Measurements from ENCODE around the gene FAM78A. TPM values are rescaled to one million over a fixed set of nuclear protein-coding genes. Genes with fewer than 3 reads are reported as not detected.

The FAM78A gene
- total and polyA plus RNA-seq, 2 of the 8 experiments (the other 6 are each of a cell fraction or from before 2014, with no cell fraction given): 3.1 TPM

- peak overlapping the region; percentile 48; the same call in 1 of the 2 replicates for H3K18ac ChIP-seq (ENCODE audit: extremely low read depth, low read length)
- CTCF ChIA-PET (ENCODE audit: partially characterized antibody): interaction anchor here (0.8 to 2.8 kb wide), 2 partner anchors 97 to 142 kb away, joined by 3 to 17 read pairs; no protein-coding TSS in a partner anchor
- no peak overlapping the region for H3K14ac ChIP-seq (ENCODE audit: insufficient read length)
- no peaks in the 10 kb centered on the region for H4K20me1 ChIP-seq (replicated peaks in 1 of 2; ENCODE audit: control insufficient read depth in 1 of 2, insufficient read depth in 2 of 2, low read length in 2 of 2)
- H2BK12ac ChIP-seq (ENCODE audit: low read depth, low read length): peak overlapping the region; percentile 4; the same call in 1 of the 2 replicates
- H3K9me3 ChIP-seq (ENCODE audit: insufficient read depth in 2 of 2, low read depth in 1 of 2, low read length in 1 of 2): peaks cover 0 to 5% of the 10 kb centered on the region in 2 experiments; a peak in 1 of 4 replicates
- no peak overlapping the region for H3K4me3 ChIP-seq (ENCODE audit: extremely low read depth in 1 of 4, insufficient read depth in 2 of 4, low read depth in 3 of 4, low read length in 4 of 4)
- no peak overlapping the region; the same call in 1 of the 2 replicates for H4K8ac ChIP-seq (ENCODE audit: extremely low read depth, insufficient read depth, low read length)
- TF ChIP-seq BACH1 (IDR thresholded peaks at IDR 0.05; ENCODE audit: low read length) (no peak), RXRA (IDR thresholded peaks at IDR 0.05; ENCODE audit: insufficient read depth, low read depth, low read length) (no peak), BCL11A (IDR thresholded peaks at IDR 0.05; ENCODE audit: low read depth in 2 of 2, low read length in 2 of 2) (no peak), EZH2 (IDR thresholded peaks at IDR 0.05; ENCODE audit: low read depth, low read length, severe bottlenecking) (no peak), TEAD4 (IDR thresholded peaks at IDR 0.05; ENCODE audit: low read depth, low read length) (no peak), TBP (IDR thresholded peaks at IDR 0.05; ENCODE audit: low read depth, low read length) (no peak), SIRT6 (IDR thresholded peaks at IDR 0.05; ENCODE audit: low read length) (no peak), FOSL1 (IDR thresholded peaks at IDR 0.05; ENCODE audit: insufficient read depth, low read depth, low read length) (no peak)
- H3K27me3 ChIP-seq (replicated peaks in 1 of 4; ENCODE audit: control insufficient read depth in 3 of 4, extremely low read depth in 1 of 4, insufficient read depth in 3 of 4, low read length in 3 of 4): no peaks in the 10 kb centered on the region
- no peak overlapping the region for H2BK120ac ChIP-seq (replicated peaks; ENCODE audit: low read depth, low read length)
- no peaks in the 10 kb centered on the region for H3K23me2 ChIP-seq (ENCODE audit: low read depth, low read length)
- no peaks in the 10 kb centered on the region for H3K79me1 ChIP-seq (ENCODE audit: low read depth, low read length)
- DNase-seq (ENCODE audit: low read depth in 1 of 2, low spot score in 2 of 2) (no peak), FAIRE-seq (no peak)
- POLR2A ChIA-PET (ENCODE audit: partially characterized antibody): interaction anchor here (1.3 to 4.3 kb wide), 4 partner anchors 10 to 36 kb away, joined by 3 to 18 read pairs (median 4); no protein-coding TSS in a partner anchor
- H3K56ac ChIP-seq (replicated peaks; ENCODE audit: insufficient read length, low read depth, low read length): no peak overlapping the region
- H3K23ac ChIP-seq (ENCODE audit: insufficient read length): no peak overlapping the region
- H3K27ac ChIP-seq (ENCODE audit: low read depth, low read length): no peak overlapping the region
- H3K4ac ChIP-seq (replicated peaks; ENCODE audit: insufficient read length, low read depth, low read length): no peak overlapping the region
- H2BK20ac ChIP-seq (ENCODE audit: low read length): no peak overlapping the region; the same call in 1 of the 2 replicates
- peaks cover 0 to 20% (median 16%) of the 10 kb centered on the region in 4 experiments; a peak in 6 of 7 replicates for H3K4me1 ChIP-seq (replicated peaks in 1 of 4; ENCODE audit: control insufficient read depth in 3 of 4, insufficient read depth in 4 of 4, low read length in 3 of 4)
- H4K5ac ChIP-seq (ENCODE audit: insufficient read length, low read depth, low read length): no peak overlapping the region
- 0 out of 8 replicates have a peak, but pooled peaks cover 0 to 5% (median 1%) of the 10 kb centered on the region in 4 experiments for H3K36me3 ChIP-seq (ENCODE audit: control insufficient read depth in 2 of 4, insufficient read depth in 4 of 4, low read length in 3 of 4)
- no peak overlapping the region for H3K9ac ChIP-seq (replicated peaks in 1 of 4; ENCODE audit: extremely low read depth in 1 of 4, low read depth in 3 of 4, low read length in 3 of 4)
- H3K4me2 ChIP-seq (ENCODE audit: insufficient read depth in 1 of 2, low read depth in 2 of 2, low read length in 2 of 2): no peak overlapping the region; a peak in 1 of 4 replicates
- H4K91ac ChIP-seq (replicated peaks; ENCODE audit: insufficient read length, low read length): no peak overlapping the region
- H2BK15ac ChIP-seq (ENCODE audit: low read length): peak overlapping the region; percentile 89; the same call in 1 of the 2 replicates
- H2BK5ac ChIP-seq (ENCODE audit: low read depth, low read length): peak overlapping the region; percentile 66; the same call in 1 of the 2 replicates
- H3K79me2 ChIP-seq (ENCODE audit: control insufficient read depth in 1 of 2, insufficient read depth in 2 of 2, low read length in 2 of 2): no peaks in the 10 kb centered on the region
- H2AFZ ChIP-seq (ENCODE audit: low read length): no peak overlapping the region
- no peak overlapping the region for H2AK5ac ChIP-seq (ENCODE audit: low read depth, low read length)
- 89% methylated on average over 23 of the region's 23 CpGs; no CpG with 5 or more reads in 1 of the 2 experiments for WGBS, 2 experiments (ENCODE audit: extremely low coverage in 1 of 2, insufficient coverage in 1 of 2, insufficient read length in 1 of 2, insufficient replicate concordance in 2 of 2, low coverage in 1 of 2, low lambda C conversion rate in 2 of 2, missing lambda C conversion rate in 1 of 2)
These were observed 36.9 kb downstream of the FAM78A start for GRCh38 chr9:131239161-131239975.

All from H1 (cell line).